Loucy (cell line): ENCODE data around the gene SLC17A3.
A peak's percentile ranks its signal among the peaks of the same experiment; 100 is the strongest.

ENCODE experiments used
- H2AFZ ChIP-seq: fragments of 200-600 bp; sonication (generic); 2 replicates; pipeline ENCODE4 v1.6.0; 2016; ENCODE audit warnings: antibody characterized with exemption, mild to moderate bottlenecking, low read length, moderate library complexity
- H3F3A ChIP-seq: fragments of 200-600 bp; 2 replicates; pipeline ENCODE4 v1.6.0; 2016; ENCODE audit warnings: antibody characterized with exemption, low read depth, mild to moderate bottlenecking
- H3K27me3 ChIP-seq: fragments of 200-600 bp; sonication (generic); 2 replicates; pipeline ENCODE4 v1.6.1; 2014; ENCODE audit warnings: low read length, mild to moderate bottlenecking; ENCODE audit not compliant: insufficient read depth, poor library complexity, severe bottlenecking
- H3K36me3 ChIP-seq: fragments of 200-600 bp; sonication (generic); 2 replicates; pipeline ENCODE4 v1.6.1; 2016; ENCODE audit warnings: low read length; ENCODE audit not compliant: insufficient read depth
- H3K4me1 ChIP-seq: fragments of 200-600 bp; sonication (generic); 2 replicates; pipeline ENCODE4 v1.5.1; 2014; ENCODE audit warnings: low read length, mild to moderate bottlenecking; ENCODE audit not compliant: insufficient read depth, poor library complexity, severe bottlenecking
- H3K4me2 ChIP-seq: fragments of 200-600 bp; sonication (generic); 2 replicates; pipeline ENCODE4 v1.6.0; 2014; ENCODE audit warnings: antibody characterized with exemption, low read length, low read depth, mild to moderate bottlenecking; ENCODE audit not compliant: poor library complexity, severe bottlenecking
- H3K4me3 ChIP-seq: fragments of 200-600 bp; sonication (generic); 2 replicates; pipeline ENCODE4 v1.5.1; 2014; ENCODE audit warnings: low read length, mild to moderate bottlenecking, mixed read lengths; ENCODE audit not compliant: poor library complexity, severe bottlenecking
- H3K79me2 ChIP-seq: fragments of 200-600 bp; sonication (generic); 2 replicates; pipeline ENCODE4 v1.6.1; 2014; ENCODE audit warnings: low read length; ENCODE audit not compliant: insufficient read depth
- H3K9ac ChIP-seq: fragments of 200-600 bp; sonication (generic); 2 replicates; pipeline ENCODE4 v1.6.0; 2014; ENCODE audit warnings: mild to moderate bottlenecking, low read depth, low read length, moderate library complexity; ENCODE audit not compliant: poor library complexity, severe bottlenecking
- H3K9me2 ChIP-seq: fragments of 200-600 bp; sonication (generic); replicated peaks from 2 replicates; pipeline ENCODE4 v1.6.1; 2016; ENCODE audit warnings: low read depth, low read length, mixed read lengths
- H3K9me3 ChIP-seq: fragments of 200-600 bp; sonication (generic); 2 replicates; pipeline ENCODE4 v1.6.1; 2014; ENCODE audit warnings: mild to moderate bottlenecking, antibody characterized with exemption, low read length, low read depth; ENCODE audit not compliant: insufficient read depth
- H4K20me1 ChIP-seq: fragments of 200-600 bp; sonication (generic); 2 replicates; pipeline ENCODE4 v1.6.0; 2014; ENCODE audit warnings: antibody characterized with exemption, low read length, mild to moderate bottlenecking; ENCODE audit not compliant: insufficient read depth, poor library complexity, severe bottlenecking
- EZH2phosphoT487 ChIP-seq: fragments of 200-600 bp; IDR thresholded peaks from 2 replicates; pipeline ENCODE4 v1.6.1; 2018; ENCODE audit warnings: antibody characterized with exemption, mild to moderate bottlenecking, moderate library complexity, borderline replicate concordance
- TF ChIP-seq, protein P1 (sequence below): fragments of 200-600 bp; sonication (generic); conservative IDR thresholded peaks from 2 replicates; pipeline ENCODE4 v1.5.1; 2014; ENCODE audit warnings: mild to moderate bottlenecking, antibody characterized with exemption, low read length

Gene SLC17A3

DNA sequence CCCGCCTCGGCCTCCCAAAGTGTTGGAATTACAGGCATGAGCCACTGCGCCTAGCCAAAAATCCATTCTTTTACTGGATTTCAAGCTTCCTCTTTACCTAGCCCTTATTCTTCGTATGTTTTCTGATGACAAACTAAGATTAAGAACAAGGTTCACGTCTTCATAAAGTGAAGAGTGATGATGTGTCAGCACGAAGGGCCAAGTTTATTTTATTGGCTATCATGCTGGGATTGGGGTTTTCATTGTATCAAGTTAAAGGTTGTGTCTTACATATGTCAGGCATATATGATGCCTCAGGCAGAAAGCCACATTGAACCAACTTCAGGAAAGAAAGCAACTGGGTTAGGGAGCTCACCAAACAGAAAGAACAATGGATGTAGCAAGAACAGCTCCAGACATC lies 19.7 kb upstream of the SLC17A3 start:
- no peaks in the 10 kb centered on the region for H3F3A ChIP-seq
- peaks cover 8% of the 10 kb centered on the region for H3K4me1 ChIP-seq
- H3K9me2 ChIP-seq = no peaks in the 10 kb centered on the region
- H3K79me2 ChIP-seq = no peaks in the 10 kb centered on the region
- no peak overlapping the region for H3K4me2 ChIP-seq
- H2AFZ ChIP-seq = no peak overlapping the region
- H3K4me3 ChIP-seq = no peak overlapping the region
- no peaks in the 10 kb centered on the region for H4K20me1 ChIP-seq
- TF ChIP-seq EZH2phosphoT487 = no peak
- TF ChIP-seq, protein P1, sequence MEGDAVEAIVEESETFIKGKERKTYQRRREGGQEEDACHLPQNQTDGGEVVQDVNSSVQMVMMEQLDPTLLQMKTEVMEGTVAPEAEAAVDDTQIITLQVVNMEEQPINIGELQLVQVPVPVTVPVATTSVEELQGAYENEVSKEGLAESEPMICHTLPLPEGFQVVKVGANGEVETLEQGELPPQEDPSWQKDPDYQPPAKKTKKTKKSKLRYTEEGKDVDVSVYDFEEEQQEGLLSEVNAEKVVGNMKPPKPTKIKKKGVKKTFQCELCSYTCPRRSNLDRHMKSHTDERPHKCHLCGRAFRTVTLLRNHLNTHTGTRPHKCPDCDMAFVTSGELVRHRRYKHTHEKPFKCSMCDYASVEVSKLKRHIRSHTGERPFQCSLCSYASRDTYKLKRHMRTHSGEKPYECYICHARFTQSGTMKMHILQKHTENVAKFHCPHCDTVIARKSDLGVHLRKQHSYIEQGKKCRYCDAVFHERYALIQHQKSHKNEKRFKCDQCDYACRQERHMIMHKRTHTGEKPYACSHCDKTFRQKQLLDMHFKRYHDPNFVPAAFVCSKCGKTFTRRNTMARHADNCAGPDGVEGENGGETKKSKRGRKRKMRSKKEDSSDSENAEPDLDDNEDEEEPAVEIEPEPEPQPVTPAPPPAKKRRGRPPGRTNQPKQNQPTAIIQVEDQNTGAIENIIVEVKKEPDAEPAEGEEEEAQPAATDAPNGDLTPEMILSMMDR = no peak
- H3K9ac ChIP-seq = no peak overlapping the region
- H3K9me3 ChIP-seq = no peaks in the 10 kb centered on the region
- no peaks in the 10 kb centered on the region for H3K27me3 ChIP-seq
- H3K36me3 ChIP-seq = no peaks in the 10 kb centered on the region

DNA sequence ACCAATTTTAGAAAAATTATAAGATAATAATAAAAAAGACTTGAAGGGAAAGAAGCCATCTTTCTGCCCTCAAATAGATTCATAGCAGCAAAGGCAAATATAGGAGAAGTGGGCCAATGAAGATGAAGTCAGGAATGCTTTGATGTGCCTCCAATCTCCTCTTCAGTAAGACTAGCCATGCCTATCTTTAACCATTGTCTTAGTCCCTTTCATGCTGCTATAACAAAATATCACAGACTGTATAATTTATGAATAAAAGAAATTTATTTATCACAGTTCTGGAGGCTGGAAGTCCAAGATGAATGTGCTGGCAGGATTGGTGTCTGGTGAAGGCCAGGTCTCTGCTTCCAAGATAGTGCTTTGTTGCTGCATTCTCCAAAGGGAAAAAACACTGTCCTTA lies 18.8 kb upstream of the SLC17A3 start:
- no peaks in the 10 kb centered on the region for H3K27me3 ChIP-seq
- H3K4me3 ChIP-seq = no peak overlapping the region

DNA sequence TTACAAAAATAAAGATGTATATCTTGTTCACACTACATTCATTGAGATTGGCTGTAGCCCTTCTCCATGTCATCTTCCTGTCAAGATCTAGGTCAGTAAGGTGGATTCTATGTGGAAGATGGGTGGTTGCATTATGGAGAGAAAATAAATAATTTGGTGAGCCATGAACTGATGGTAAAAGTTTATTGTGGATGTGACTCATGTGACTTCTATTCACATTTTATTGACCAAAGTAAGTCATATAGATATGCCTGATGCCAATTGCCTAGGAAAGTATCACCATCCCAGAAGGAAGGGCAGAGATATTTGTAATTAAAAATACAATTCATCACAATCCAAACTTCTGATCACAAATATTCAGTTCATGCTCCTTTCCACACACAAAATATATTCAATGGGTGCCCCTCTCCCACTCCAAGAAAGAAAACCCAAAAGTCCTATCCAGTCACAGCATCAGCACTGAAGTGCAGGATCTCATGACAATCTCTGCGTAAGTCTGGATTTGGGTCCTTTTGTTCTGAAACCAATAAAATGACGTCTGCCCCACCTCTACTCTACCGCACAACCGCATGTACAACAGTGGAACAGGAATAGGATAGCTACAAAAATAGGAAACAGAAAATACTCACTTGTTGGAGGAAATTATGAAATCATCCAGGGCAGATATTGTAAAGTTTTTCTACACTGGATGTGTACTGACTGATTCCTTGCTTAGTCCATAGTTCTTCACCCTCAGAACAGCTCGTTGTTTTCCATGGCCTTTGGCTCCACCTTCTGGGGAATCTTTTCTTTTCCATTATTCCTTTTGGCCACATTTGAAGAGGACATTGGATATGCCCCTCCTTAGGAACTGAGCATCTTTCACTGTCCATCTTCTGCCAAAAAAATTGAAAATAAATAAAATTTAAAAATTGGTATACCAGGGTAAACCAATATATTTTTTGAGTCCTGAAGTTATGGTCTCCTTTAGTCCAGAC lies 16.1 kb upstream of the SLC17A3 start:
- no peaks in the 10 kb centered on the region for H3K9me3 ChIP-seq
- no peaks in the 10 kb centered on the region for H4K20me1 ChIP-seq
- no peak overlapping the region for H3K9ac ChIP-seq
- H3K9me2 ChIP-seq = no peaks in the 10 kb centered on the region
- H3K79me2 ChIP-seq = no peaks in the 10 kb centered on the region
- no peaks in the 10 kb centered on the region for H3K36me3 ChIP-seq
- H2AFZ ChIP-seq = no peak overlapping the region
- no peaks in the 10 kb centered on the region for H3K4me1 ChIP-seq
- no peaks in the 10 kb centered on the region for H3F3A ChIP-seq
- H3K4me2 ChIP-seq = no peak overlapping the region
- H3K4me3 ChIP-seq = no peak overlapping the region
- TF ChIP-seq, protein P1 = peak; percentile 64
- TF ChIP-seq EZH2phosphoT487 = no peak
- no peaks in the 10 kb centered on the region for H3K27me3 ChIP-seq

More for the DNA sequence above, 18.8 kb upstream of the SLC17A3 start:
- Histone ChIP-seq H3K36me3 (no peaks in the 10 kb centered on the region), H3K4me1 (no peaks in the 10 kb centered on the region), H3K9ac (no peak overlapping the region), H3K9me2 (no peaks in the 10 kb centered on the region), H3K4me2 (no peak overlapping the region), H3F3A (no peaks in the 10 kb centered on the region), H4K20me1 (no peaks in the 10 kb centered on the region), H2AFZ (no peak overlapping the region), H3K79me2 (no peaks in the 10 kb centered on the region), H3K9me3 (no peaks in the 10 kb centered on the region)
- no peak for TF ChIP-seq EZH2phosphoT487
- TF ChIP-seq, protein P1 = no peak
